ENCODE data around the gene SLC25A22. TPM values are rescaled to one million over a fixed set of nuclear protein-coding genes. Genes with fewer than 3 reads are reported as not detected.

Gene SLC25A22
- total RNA-seq, 1 donor = 16.8 TPM

- H3K4me3 ChIP-seq (ENCODE audit: low read depth, low read length) = peak overlapping the region; percentile 84
- TF ChIP-seq CTCF (IDR thresholded peaks at IDR 0.05; ENCODE audit: insufficient read depth, low read depth, low read length) = no peak
- peak; percentile 43 for DNase-seq (ENCODE audit: low read depth)
Observed at GRCh38 chr11:748007-748359, 50.1 kb downstream of the SLC25A22 start.

- peak within 1 kb of the TSS; percentile 84 for H3K4me3 ChIP-seq (ENCODE audit: low read depth, low read length)
- peak; percentile 84 for DNase-seq (ENCODE audit: low read depth)
- no peak for TF ChIP-seq CTCF (IDR thresholded peaks at IDR 0.05; ENCODE audit: insufficient read depth, low read depth, low read length)
Observed at GRCh38 chr11:747158-748006, 50.7 kb downstream of the SLC25A22 start, which contains the start of gene TALDO1. TSS of gene TALDO1 (plus strand) at chr11:747464. CDS start at chr11:747482, 18 bp downstream.

GRCh38 chr11:746289-747157, 51.6 kb downstream of the SLC25A22 start:
- TF ChIP-seq CTCF (IDR thresholded peaks at IDR 0.05; ENCODE audit: insufficient read depth, low read depth, low read length) = no peak
- DNase-seq (ENCODE audit: low read depth) = peak; percentile 16
- H3K4me3 ChIP-seq (ENCODE audit: low read depth, low read length) = peak overlapping the region; percentile 84

- TF ChIP-seq CTCF (IDR thresholded peaks at IDR 0.05; ENCODE audit: insufficient read depth, low read depth, low read length) = no peak
- H3K4me3 ChIP-seq (ENCODE audit: low read depth, low read length) = no peak overlapping the region
- no peak for DNase-seq (ENCODE audit: low read depth)
Observed at GRCh38 chr11:745428-745827, 52.7 kb downstream of the SLC25A22 start.

- H3K4me3 ChIP-seq (ENCODE audit: low read depth, low read length) = no peak overlapping the region
- no peak for DNase-seq (ENCODE audit: low read depth)
- no peak for TF ChIP-seq CTCF (IDR thresholded peaks at IDR 0.05; ENCODE audit: insufficient read depth, low read depth, low read length)
Observed at GRCh38 chr11:742571-743201, 55.4 kb downstream of the SLC25A22 start.

GRCh38 chr11:742156-742546, 55.9 kb downstream of the SLC25A22 start:
- no peak for TF ChIP-seq CTCF (IDR thresholded peaks at IDR 0.05; ENCODE audit: insufficient read depth, low read depth, low read length)
- no peak overlapping the region for H3K4me3 ChIP-seq (ENCODE audit: low read depth, low read length)
- DNase-seq (ENCODE audit: low read depth) = no peak

Measured in fibroblast of villous mesenchyme (primary cell).